ENCODE measurements around the gene NOTCH2. TPM values are rescaled to one million over a fixed set of nuclear protein-coding genes. Genes with fewer than 3 reads are reported as not detected.

Gene NOTCH2
- total RNA-seq, 1 donor from 2014 or later = 61.6 TPM

DNA sequence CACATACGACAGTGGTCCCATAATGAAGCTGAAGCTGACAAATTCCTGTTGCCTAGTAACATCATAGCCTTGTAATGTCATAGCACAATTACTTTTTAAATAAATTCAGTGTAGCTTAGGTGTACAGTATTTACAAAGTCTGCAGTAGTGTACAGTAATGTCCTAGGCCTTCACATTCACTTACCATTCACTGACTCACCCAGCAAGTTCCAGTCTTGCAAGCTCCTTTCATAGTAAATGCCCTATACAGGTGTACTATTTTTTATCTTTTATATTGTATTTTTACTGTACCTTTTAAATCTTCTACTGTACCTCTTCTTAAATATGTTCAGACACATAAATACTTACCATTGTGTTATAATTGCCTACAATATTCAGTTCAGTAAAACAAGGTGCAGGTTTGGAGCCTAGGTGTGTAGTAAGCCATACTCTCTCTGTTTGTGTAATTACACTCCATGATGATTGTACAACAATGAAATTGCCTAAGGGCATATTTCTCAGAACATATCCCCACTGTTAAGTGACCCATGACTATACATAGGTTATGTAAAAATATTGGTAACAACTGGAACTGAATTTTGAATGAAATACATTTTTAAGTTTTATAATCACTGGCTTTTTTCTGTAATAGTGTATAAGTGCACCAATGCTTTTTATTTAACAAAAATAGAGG lies 139.7 kb downstream of the NOTCH2 start:
- DNase-seq (ENCODE audit: low read depth) (peak; percentile 75), FAIRE-seq (no peak)
- no peak overlapping the region for H3K4me3 ChIP-seq (ENCODE audit: low read depth, low read length)
- peaks cover 33% of the 10 kb centered on the region for H3K36me3 ChIP-seq (ENCODE audit: control insufficient read depth, insufficient read depth, low read length)
- TF ChIP-seq, protein P1, sequence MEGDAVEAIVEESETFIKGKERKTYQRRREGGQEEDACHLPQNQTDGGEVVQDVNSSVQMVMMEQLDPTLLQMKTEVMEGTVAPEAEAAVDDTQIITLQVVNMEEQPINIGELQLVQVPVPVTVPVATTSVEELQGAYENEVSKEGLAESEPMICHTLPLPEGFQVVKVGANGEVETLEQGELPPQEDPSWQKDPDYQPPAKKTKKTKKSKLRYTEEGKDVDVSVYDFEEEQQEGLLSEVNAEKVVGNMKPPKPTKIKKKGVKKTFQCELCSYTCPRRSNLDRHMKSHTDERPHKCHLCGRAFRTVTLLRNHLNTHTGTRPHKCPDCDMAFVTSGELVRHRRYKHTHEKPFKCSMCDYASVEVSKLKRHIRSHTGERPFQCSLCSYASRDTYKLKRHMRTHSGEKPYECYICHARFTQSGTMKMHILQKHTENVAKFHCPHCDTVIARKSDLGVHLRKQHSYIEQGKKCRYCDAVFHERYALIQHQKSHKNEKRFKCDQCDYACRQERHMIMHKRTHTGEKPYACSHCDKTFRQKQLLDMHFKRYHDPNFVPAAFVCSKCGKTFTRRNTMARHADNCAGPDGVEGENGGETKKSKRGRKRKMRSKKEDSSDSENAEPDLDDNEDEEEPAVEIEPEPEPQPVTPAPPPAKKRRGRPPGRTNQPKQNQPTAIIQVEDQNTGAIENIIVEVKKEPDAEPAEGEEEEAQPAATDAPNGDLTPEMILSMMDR (IDR thresholded peaks at IDR 0.05; ENCODE audit: insufficient read depth, low read length, severe bottlenecking) = no peak
- no peaks in the 10 kb centered on the region for H3K27me3 ChIP-seq (ENCODE audit: control insufficient read depth, insufficient read depth, low read length)

DNA sequence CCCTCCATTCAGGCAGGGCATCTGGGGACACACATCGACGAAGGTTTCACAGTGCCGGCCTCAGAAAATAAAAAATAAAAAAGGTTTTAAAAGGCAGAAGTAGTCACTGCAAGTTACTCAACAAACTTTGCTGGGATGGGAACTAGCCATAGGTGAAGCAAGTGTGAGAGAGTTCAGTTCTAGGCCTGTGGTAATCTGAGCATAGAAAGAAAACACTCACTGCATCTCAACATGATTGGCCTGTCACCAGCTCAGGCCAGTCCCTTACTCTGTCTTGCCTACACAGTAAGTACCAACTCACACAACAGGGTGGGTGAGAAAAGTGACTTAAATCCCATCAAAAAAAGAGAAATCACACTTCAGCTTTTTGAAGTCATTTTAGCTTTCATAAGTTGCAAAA lies 142.9 kb downstream of the NOTCH2 start:
- no peak overlapping the region for H3K4me3 ChIP-seq (ENCODE audit: low read depth, low read length)
- DNase-seq (ENCODE audit: low read depth) (no peak), FAIRE-seq (no peak)
- peaks cover 50% of the 10 kb centered on the region for H3K36me3 ChIP-seq (ENCODE audit: control insufficient read depth, insufficient read depth, low read length)
- H3K27me3 ChIP-seq (ENCODE audit: control insufficient read depth, insufficient read depth, low read length) = no peaks in the 10 kb centered on the region
- TF ChIP-seq, protein P1 (IDR thresholded peaks at IDR 0.05; ENCODE audit: insufficient read depth, low read length, severe bottlenecking) = no peak

DNA sequence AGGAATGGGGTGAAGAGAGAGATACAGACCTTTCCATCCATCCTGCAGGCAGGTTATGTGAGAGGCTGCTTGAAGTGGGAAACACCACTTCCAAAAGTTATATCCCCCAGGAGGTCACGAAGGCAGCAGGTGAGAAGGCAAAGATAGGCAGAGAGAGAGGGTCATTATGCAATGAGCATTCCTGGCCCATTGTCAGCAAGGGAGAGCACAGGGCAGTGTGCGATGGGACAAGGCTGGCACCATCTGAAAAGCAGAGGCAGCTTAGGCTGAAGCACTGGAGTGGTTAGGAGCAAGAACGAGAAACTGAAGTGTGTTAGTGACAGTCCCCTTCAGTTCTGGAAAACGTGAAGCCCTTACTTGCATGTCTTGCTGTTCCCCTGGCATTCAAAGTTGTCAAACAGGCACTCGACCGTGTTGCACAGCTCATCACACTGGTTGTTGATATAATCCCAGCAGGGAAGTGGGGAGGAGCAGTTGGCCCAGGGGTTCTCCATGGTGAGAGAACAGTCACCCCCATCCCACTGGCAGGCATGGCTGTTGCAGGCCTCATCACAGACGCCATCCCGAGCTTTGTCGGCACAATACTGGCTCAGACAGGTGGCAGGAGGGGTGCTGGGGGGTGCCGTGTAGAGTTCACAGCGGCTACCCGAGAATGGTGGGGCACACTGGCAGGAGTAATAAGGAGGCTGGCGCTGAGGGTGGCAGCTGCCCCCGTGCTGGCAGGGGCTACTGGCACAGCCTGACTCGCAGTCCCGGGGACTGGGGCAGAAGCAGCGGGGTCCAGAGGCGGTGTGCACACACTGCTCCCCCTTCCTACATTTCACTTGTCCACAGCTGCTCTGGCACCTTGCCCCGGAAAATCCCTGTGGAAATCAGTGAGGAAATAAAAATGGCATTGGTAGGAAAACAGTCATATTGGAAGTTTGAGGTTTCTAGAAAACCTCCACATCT lies 144.2 kb downstream of the NOTCH2 start:
- TF ChIP-seq, protein P1 (IDR thresholded peaks at IDR 0.05; ENCODE audit: insufficient read depth, low read length, severe bottlenecking) = no peak
- H3K4me3 ChIP-seq (ENCODE audit: low read depth, low read length) = no peak overlapping the region
- FAIRE-seq = no peak
- H3K27me3 ChIP-seq (ENCODE audit: control insufficient read depth, insufficient read depth, low read length) = no peaks in the 10 kb centered on the region
- peaks cover 52% of the 10 kb centered on the region for H3K36me3 ChIP-seq (ENCODE audit: control insufficient read depth, insufficient read depth, low read length)
- no peak for DNase-seq (ENCODE audit: low read depth)

DNA sequence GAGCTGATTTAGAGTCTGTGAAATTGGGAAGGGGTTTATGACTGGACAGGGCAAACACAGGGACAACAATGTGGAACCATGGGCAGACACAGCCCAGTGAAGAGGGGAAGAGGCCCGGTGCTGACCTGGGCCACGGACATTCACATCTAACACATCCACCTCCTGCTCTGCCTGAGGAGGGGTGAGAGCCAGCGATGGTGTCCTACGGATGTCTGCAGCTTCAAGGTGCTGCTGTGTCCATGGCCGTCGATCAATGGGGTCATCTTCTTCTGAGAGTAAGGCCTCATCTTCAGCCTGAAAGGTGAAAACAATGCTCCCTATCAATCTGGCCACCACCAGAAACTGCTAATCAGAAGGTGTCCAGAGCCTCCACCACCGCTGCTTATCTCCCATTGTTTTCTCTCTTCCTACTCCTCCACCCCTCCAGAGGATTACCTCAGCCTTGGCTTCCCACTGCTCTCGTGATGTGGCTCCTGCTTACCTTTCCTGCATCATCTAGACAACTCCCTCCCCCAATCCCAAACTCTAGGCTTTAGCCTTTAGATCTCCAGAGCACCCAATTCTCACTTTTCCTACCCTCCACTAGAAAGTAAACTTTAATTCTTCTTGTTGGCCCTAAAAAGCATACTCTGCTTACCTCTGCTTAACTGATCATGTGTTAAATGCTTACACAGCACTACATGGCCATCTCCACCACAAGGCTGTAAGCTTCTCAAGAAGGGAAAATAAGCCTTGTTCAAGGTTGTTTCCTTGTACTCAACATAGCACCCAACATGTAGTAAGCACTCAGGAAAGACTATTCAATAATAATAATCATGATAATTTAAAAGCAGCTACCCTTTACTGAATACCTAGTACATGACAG lies 149.1 kb downstream of the NOTCH2 start:
- FAIRE-seq (no peak), DNase-seq (ENCODE audit: low read depth) (no peak)
- Histone ChIP-seq H3K4me3 (ENCODE audit: low read depth, low read length) (no peak overlapping the region), H3K36me3 (ENCODE audit: control insufficient read depth, insufficient read depth, low read length) (peaks cover 52% of the 10 kb centered on the region), H3K27me3 (ENCODE audit: control insufficient read depth, insufficient read depth, low read length) (no peaks in the 10 kb centered on the region)
- TF ChIP-seq, protein P1 (IDR thresholded peaks at IDR 0.05; ENCODE audit: insufficient read depth, low read length, severe bottlenecking) = no peak

DNA sequence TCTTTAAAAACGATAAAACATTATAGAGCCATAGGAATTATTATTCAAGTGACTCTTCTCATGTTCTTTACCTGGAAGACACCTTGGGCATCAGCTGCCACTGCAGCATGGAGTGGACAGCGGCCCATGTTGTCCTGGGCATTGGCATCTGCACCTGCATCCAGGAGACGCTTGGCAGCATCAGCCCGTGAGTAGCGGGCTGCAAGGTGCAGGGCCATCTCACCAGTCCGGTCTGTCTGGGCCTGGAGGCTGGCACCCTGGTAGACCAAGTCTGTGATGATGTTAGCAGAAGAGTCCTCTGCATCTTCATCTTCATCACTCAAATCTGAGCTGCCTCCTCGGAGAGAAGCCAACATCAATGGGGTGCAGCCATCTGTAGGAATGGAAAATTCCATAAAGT lies 150.2 kb downstream of the NOTCH2 start:
- Histone ChIP-seq H3K27me3 (ENCODE audit: control insufficient read depth, insufficient read depth, low read length) (no peaks in the 10 kb centered on the region), H3K36me3 (ENCODE audit: control insufficient read depth, insufficient read depth, low read length) (peaks cover 50% of the 10 kb centered on the region), H3K4me3 (ENCODE audit: low read depth, low read length) (no peak overlapping the region)
- DNase-seq (ENCODE audit: low read depth) (no peak), FAIRE-seq (no peak)
- TF ChIP-seq, protein P1 (IDR thresholded peaks at IDR 0.05; ENCODE audit: insufficient read depth, low read length, severe bottlenecking) = no peak

All from bronchial epithelial cell (primary cell).